Hepatocyte (in vitro differentiated cells): Measurements from ENCODE around the gene PLA2G4E. TPM values are rescaled to one million over a fixed set of nuclear protein-coding genes. Genes with fewer than 3 reads are reported as not detected.

Experiments
- DNase-seq: peaks from one replicate; pipeline ENCODE4 v3.0.0-alpha.2; 2016; ENCODE audit warnings: low spot score
- H2AFZ ChIP-seq: fragments of 200-600 bp; sonication (generic); 2 replicates; pipeline ENCODE4 v1.6.0; 2016; ENCODE audit warnings: antibody characterized with exemption, mild to moderate bottlenecking
- H3K27ac ChIP-seq: fragments of 200-600 bp; sonication (generic); 2 replicates; pipeline ENCODE4 v1.5.1; 2016; ENCODE audit warnings: mild to moderate bottlenecking
- H3K27me3 ChIP-seq: fragments of 200-600 bp; sonication (generic); 2 replicates; pipeline ENCODE4 v1.6.1; 2016
- H3K36me3 ChIP-seq: fragments of 200-600 bp; sonication (generic); replicated peaks from 2 replicates; pipeline ENCODE4 v1.5.1; 2016; ENCODE audit warnings: low read depth; ENCODE audit not compliant: insufficient read depth
- H3K4me1 ChIP-seq: fragments of 200-600 bp; sonication (generic); 2 replicates; pipeline ENCODE4 v1.5.1; 2016; ENCODE audit warnings: mild to moderate bottlenecking, moderate library complexity; ENCODE audit not compliant: insufficient read depth
- H3K4me2 ChIP-seq: fragments of 200-600 bp; sonication (generic); 2 replicates; pipeline ENCODE4 v1.6.0; 2016
- H3K4me3 ChIP-seq: fragments of 200-600 bp; sonication (generic); 2 replicates; pipeline ENCODE4 v1.5.1; 2016; ENCODE audit warnings: mild to moderate bottlenecking
- H3K79me2 ChIP-seq: fragments of 200-600 bp; sonication (generic); 2 replicates; pipeline ENCODE4 v1.6.0; 2017; ENCODE audit warnings: mild to moderate bottlenecking
- H3K9me2 ChIP-seq: fragments of 200-600 bp; sonication (generic); replicated peaks from 2 replicates; pipeline ENCODE4 v1.6.0; 2017; ENCODE audit warnings: mild to moderate bottlenecking; ENCODE audit not compliant: insufficient read depth
- H3K9me3 ChIP-seq: fragments of 200-600 bp; sonication (generic); 2 replicates; pipeline ENCODE4 v1.5.1; 2016; ENCODE audit warnings: low read depth, mild to moderate bottlenecking
- H4K20me1 ChIP-seq: fragments of 200-600 bp; sonication (generic); 2 replicates; pipeline ENCODE4 v1.6.0; 2016; ENCODE audit warnings: mild to moderate bottlenecking; ENCODE audit not compliant: insufficient read depth, poor library complexity, severe bottlenecking
- EZH2 ChIP-seq: fragments of 200-600 bp; sonication (generic); IDR thresholded peaks from 2 replicates; pipeline ENCODE4 v1.6.1; 2016; ENCODE audit warnings: antibody characterized with exemption, mild to moderate bottlenecking, borderline replicate concordance
- EZH2phosphoT487 ChIP-seq: fragments of 200-600 bp; sonication (generic); IDR thresholded peaks from one replicate; pipeline ENCODE4 v1.6.1; 2018; ENCODE audit warnings: antibody characterized with exemption, mild to moderate bottlenecking, low read depth, moderate library complexity; ENCODE audit not compliant: unreplicated experiment, severe bottlenecking
- WGBS: methylation state at CpG from one replicate; pipeline ENCODE4 v1.1.6; 2016; ENCODE audit warnings: low lambda C conversion rate; ENCODE audit errors: missing lambda C conversion rate; 5-methylcytosine and 5-hydroxymethylcytosine counted together
- polyA plus RNA-seq: library from polyadenylated mRNA; unstranded; fragments of >200 nt; fragmentation: Nextera tagmentation; extraction: Ambion mirVana; gene quantifications from 2 replicates; pipeline ENCODE4 v1.2.1, GENCODE V29; 2016
- total RNA-seq: library from RNA; depleted of rRNA; stranded (reverse); fragments of >200 nt; gene quantifications from 2 replicates; pipeline ENCODE4 v1.2.3, GENCODE V29; 2014
- TF ChIP-seq, protein P1 (sequence below): fragments of 200-600 bp; sonication (generic); IDR thresholded peaks from 2 replicates; pipeline ENCODE4 v1.5.1; 2016; ENCODE audit warnings: antibody characterized with exemption, mild to moderate bottlenecking; ENCODE audit not compliant: poor library complexity

The PLA2G4E gene
- total and polyA plus RNA-seq, 2 experiments from 2014 or later = 0.07 to 0.54 TPM

DNA sequence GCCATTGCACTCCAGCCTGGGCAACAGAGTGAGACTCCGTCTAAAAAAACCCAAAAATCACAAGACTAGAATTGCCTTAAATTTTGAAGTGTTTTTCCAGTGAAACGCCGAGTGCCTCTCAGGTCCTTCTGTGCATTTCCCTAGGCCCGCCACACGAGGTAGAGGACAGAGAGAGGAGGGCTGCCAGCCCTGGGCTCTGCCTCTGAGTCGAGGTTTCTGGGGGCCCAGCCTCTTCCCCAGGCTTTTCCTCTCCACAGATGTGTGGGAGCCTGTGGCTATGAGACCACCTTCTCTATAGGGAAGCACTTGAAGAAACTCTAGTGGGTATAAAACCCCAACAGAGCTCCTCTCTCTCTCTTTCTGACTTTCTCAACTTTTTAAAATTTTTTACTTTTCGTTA, 37.6 kb downstream of the PLA2G4E start:
- H3K27me3 ChIP-seq = no peaks in the 10 kb centered on the region
- TF ChIP-seq, protein P1, sequence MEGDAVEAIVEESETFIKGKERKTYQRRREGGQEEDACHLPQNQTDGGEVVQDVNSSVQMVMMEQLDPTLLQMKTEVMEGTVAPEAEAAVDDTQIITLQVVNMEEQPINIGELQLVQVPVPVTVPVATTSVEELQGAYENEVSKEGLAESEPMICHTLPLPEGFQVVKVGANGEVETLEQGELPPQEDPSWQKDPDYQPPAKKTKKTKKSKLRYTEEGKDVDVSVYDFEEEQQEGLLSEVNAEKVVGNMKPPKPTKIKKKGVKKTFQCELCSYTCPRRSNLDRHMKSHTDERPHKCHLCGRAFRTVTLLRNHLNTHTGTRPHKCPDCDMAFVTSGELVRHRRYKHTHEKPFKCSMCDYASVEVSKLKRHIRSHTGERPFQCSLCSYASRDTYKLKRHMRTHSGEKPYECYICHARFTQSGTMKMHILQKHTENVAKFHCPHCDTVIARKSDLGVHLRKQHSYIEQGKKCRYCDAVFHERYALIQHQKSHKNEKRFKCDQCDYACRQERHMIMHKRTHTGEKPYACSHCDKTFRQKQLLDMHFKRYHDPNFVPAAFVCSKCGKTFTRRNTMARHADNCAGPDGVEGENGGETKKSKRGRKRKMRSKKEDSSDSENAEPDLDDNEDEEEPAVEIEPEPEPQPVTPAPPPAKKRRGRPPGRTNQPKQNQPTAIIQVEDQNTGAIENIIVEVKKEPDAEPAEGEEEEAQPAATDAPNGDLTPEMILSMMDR = no peak
- no peak for TF ChIP-seq EZH2
- TF ChIP-seq EZH2phosphoT487 = no peak
- no peaks in the 10 kb centered on the region for H4K20me1 ChIP-seq
- no peak for DNase-seq
- no peak overlapping the region for H3K4me2 ChIP-seq
- no peak overlapping the region for H2AFZ ChIP-seq
- peaks cover 9% of the 10 kb centered on the region for H3K4me1 ChIP-seq
- H3K4me3 ChIP-seq = no peak overlapping the region
- no peaks in the 10 kb centered on the region for H3K36me3 ChIP-seq
- H3K27ac ChIP-seq = no peak overlapping the region
- H3K79me2 ChIP-seq = no peaks in the 10 kb centered on the region
- no peaks in the 10 kb centered on the region for H3K9me3 ChIP-seq
- 85% methylated on average over 7 of the region's 7 CpGs for WGBS
- H3K9me2 ChIP-seq = no peaks in the 10 kb centered on the region

DNA sequence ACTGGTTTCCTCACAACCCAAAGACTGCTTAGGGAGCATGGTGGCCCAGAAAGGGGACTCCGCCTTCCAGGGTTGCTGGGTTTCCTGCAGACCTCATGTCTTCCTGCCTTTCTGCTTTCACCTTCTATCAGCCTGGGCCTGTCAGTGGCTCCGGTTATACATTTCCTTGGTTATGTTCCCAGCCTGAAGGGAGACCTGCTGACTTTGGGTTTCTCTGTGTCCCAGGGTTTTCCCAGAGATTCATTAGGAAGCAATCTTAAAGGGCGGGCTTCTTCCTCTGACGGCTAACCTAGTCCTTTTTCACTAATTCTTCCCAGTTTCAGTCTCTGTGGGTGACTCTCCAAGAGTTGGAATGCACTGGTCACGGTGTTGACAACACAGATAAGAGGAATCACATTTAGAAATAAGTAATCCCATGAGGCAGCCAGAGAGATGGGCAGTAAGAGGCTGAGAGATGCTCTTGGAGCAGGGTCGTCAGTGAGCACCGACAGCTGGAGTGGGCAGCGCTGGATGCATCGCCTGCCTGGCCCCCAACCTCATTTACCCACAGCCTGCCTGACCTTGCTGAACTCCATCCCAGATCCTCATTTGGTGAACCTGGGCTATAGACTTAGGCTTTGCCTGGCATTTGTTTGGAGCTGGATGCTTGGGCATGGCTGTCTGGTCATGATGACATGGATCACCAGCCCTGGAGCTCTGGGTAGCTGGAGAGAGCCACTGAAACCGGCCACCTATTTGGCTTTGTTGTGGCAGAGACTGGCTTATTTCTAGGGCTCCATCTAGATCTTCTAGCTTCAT, 38.5 kb downstream of the PLA2G4E start:
- Histone ChIP-seq H3K9me3 (no peaks in the 10 kb centered on the region), H3K36me3 (no peaks in the 10 kb centered on the region), H3K9me2 (no peaks in the 10 kb centered on the region), H2AFZ (no peak overlapping the region), H3K27ac (no peak overlapping the region), H3K79me2 (no peaks in the 10 kb centered on the region), H3K4me1 (peaks cover 9% of the 10 kb centered on the region), H3K4me2 (no peak overlapping the region), H4K20me1 (no peaks in the 10 kb centered on the region), H3K4me3 (no peak overlapping the region), H3K27me3 (no peaks in the 10 kb centered on the region)
- WGBS = 82% methylated on average over 10 of the region's 10 CpGs
- TF ChIP-seq EZH2 = no peak
- TF ChIP-seq EZH2phosphoT487 = no peak
- TF ChIP-seq, protein P1 = no peak
- no peak for DNase-seq

DNA sequence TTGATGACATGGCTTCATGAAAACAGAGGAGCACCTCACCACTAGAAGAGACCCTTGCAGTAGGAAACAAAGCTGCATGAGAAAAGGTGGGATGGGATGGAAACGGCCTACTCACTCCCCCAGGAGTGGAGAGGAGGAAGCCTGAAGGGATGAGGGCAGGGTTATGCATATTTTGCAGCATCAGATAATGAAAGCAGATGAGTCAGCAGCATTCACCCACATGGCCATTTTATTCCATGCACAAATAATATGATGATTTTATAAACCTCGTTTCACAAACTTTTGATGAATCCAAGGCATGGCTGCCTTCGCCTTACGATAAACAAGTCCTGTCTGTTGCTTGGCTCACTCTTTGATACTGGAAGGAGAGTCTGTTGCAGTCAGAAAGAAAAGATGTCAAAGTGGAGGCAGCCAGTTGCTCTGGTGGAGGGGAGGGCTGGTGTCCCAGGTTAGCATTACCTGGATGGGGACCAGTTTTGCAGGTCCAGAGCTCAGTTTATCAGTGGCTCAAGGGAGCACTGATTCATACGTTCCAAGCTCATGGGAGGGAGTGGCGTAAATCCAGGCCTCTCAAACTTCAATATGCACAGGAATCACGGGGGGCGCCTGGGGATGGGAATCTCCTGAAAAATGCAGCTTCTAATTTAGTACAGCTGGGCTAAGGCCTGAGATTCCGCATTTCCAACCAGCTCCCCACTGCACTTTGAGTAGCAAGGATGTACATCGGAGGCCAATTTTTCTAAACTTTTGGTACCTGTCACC, 39.3 kb downstream of the PLA2G4E start:
- Histone ChIP-seq H3K27me3 (no peaks in the 10 kb centered on the region), H3K4me3 (no peak overlapping the region), H3K79me2 (no peaks in the 10 kb centered on the region), H3K9me3 (no peaks in the 10 kb centered on the region), H3K4me2 (no peak overlapping the region), H3K9me2 (no peaks in the 10 kb centered on the region), H3K27ac (no peak overlapping the region), H4K20me1 (no peaks in the 10 kb centered on the region), H3K4me1 (peaks cover 9% of the 10 kb centered on the region), H3K36me3 (no peaks in the 10 kb centered on the region), H2AFZ (no peak overlapping the region)
- TF ChIP-seq EZH2phosphoT487 (no peak), EZH2 (no peak)
- TF ChIP-seq, protein P1 = no peak
- 76% methylated on average over 10 of the region's 10 CpGs for WGBS
- no peak for DNase-seq
